ENCODE data around the gene ADARB2.

The ADARB2 gene

GRCh38 chr10:1602037-1602484 is 135.3 kb downstream of the ADARB2 start (continued):
- TF ChIP-seq ZSCAN4 (tag by site-specific recombination; IDR thresholded peaks at IDR 0.05) (no peak), ZNF521 (tag by site-specific recombination; IDR thresholded peaks at IDR 0.05) (no peak), ZNF843 (tag by site-specific recombination; IDR thresholded peaks at IDR 0.05) (no peak), HOXC10 (CRISPR knock-in tag; IDR thresholded peaks at IDR 0.05) (no peak), TRIM28 (IDR thresholded peaks at IDR 0.05; ENCODE audit: borderline replicate concordance, low read length) (no peak), KLF17 (tag by site-specific recombination; IDR thresholded peaks at IDR 0.05) (no peak)
- TF ChIP-seq, protein P1, sequence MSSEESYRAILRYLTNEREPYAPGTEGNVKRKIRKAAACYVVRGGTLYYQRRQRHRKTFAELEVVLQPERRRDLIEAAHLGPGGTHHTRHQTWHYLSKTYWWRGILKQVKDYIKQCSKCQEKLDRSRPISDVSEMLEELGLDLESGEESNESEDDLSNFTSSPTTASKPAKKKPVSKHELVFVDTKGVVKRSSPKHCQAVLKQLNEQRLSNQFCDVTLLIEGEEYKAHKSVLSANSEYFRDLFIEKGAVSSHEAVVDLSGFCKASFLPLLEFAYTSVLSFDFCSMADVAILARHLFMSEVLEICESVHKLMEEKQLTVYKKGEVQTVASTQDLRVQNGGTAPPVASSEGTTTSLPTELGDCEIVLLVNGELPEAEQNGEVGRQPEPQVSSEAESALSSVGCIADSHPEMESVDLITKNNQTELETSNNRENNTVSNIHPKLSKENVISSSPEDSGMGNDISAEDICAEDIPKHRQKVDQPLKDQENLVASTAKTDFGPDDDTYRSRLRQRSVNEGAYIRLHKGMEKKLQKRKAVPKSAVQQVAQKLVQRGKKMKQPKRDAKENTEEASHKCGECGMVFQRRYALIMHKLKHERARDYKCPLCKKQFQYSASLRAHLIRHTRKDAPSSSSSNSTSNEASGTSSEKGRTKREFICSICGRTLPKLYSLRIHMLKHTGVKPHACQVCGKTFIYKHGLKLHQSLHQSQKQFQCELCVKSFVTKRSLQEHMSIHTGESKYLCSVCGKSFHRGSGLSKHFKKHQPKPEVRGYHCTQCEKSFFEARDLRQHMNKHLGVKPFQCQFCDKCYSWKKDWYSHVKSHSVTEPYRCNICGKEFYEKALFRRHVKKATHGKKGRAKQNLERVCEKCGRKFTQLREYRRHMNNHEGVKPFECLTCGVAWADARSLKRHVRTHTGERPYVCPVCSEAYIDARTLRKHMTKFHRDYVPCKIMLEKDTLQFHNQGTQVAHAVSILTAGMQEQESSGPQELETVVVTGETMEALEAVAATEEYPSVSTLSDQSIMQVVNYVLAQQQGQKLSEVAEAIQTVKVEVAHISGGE (tag by site-specific recombination; conservative IDR thresholded peaks at IDR 0.05; ENCODE audit: low read depth), result no peak
- TF ChIP-seq, protein P2, sequence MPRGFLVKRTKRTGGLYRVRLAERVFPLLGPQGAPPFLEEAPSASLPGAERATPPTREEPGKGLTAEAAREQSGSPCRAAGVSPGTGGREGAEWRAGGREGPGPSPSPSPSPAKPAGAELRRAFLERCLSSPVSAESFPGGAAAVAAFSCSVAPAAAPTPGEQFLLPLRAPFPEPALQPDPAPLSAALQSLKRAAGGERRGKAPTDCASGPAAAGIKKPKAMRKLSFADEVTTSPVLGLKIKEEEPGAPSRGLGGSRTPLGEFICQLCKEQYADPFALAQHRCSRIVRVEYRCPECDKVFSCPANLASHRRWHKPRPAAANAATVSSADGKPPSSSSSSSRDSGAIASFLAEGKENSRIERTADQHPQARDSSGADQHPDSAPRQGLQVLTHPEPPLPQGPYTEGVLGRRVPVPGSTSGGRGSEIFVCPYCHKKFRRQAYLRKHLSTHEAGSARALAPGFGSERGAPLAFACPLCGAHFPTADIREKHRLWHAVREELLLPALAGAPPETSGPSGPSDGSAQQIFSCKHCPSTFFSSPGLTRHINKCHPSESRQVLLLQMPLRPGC (tag by site-specific recombination; IDR thresholded peaks at IDR 0.05), result no peak

DNA sequence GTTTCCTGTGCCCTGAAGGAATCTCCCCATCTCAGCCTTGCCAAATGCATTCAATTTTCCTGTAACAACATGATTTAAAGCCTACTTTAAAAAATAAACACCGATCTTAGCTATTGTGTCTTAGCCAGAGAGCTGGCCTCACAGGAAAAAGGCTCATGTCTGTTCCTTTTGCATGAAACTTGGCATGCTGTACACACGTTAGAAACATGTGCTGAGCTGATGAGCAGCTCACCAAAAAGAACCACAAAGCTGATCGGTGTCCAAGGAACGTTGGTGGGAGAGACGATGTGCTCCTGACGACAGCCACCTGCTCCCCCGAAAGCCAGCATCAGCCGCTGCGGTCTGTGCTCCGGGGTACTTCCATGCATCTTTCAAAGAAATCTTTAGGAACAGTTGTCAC is 135.9 kb downstream of the ADARB2 start:
- TF ChIP-seq YY1 (tag by site-specific recombination; IDR thresholded peaks at IDR 0.05) (no peak), ZNF112 (tag by site-specific recombination; IDR thresholded peaks at IDR 0.05) (no peak), ZNF214 (tag by site-specific recombination; IDR thresholded peaks at IDR 0.05; ENCODE audit: borderline replicate concordance) (no peak), ZSCAN18 (tag by site-specific recombination; IDR thresholded peaks at IDR 0.05) (no peak), ZNF830 (tag by site-specific recombination; IDR thresholded peaks at IDR 0.05; ENCODE audit: low read depth) (no peak), BCL11B (tag by site-specific recombination; IDR thresholded peaks at IDR 0.05; ENCODE audit: low read depth) (no peak), RBAK (tag by site-specific recombination; IDR thresholded peaks at IDR 0.05) (no peak), ZNF366 (tag by site-specific recombination; conservative IDR thresholded peaks at IDR 0.05) (no peak), ZNF645 (tag by site-specific recombination; IDR thresholded peaks at IDR 0.05) (no peak), ZNF473 (tag by site-specific recombination; IDR thresholded peaks at IDR 0.05) (no peak), ZNF155 (tag by site-specific recombination; IDR thresholded peaks at IDR 0.05) (no peak), ZNF394 (tag by site-specific recombination; IDR thresholded peaks at IDR 0.05; ENCODE audit: borderline replicate concordance) (no peak)
- TF ChIP-seq, protein P3, sequence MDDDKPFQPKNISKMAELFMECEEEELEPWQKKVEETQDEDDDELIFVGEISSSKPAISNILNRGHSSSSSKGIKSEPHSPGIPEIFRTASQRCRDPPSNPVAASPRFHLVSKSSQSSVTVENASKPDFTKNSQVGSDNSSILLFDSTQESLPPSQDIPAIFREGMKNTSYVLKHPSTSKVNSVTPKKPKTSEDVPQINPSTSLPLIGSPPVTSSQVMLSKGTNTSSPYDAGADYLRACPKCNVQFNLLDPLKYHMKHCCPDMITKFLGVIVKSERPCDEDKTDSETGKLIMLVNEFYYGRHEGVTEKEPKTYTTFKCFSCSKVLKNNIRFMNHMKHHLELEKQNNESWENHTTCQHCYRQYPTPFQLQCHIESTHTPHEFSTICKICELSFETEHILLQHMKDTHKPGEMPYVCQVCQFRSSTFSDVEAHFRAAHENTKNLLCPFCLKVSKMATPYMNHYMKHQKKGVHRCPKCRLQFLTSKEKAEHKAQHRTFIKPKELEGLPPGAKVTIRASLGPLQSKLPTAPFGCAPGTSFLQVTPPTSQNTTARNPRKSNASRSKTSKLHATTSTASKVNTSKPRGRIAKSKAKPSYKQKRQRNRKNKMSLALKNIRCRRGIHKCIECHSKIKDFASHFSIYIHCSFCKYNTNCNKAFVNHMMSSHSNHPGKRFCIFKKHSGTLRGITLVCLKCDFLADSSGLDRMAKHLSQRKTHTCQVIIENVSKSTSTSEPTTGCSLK (tag by site-specific recombination; IDR thresholded peaks at IDR 0.05), result no peak
- CTCF ChIA-PET, result interaction anchor here (0.7 kb wide), 1 partner anchor 28 kb away, joined by 3 read pairs; no protein-coding TSS in a partner anchor
- POLR2A ChIA-PET, result no interaction called here
- H3K36me3 ChIP-seq (ENCODE audit: control insufficient read depth in 2 of 2, insufficient read depth in 1 of 2, low read length in 2 of 2), result no peaks in the 10 kb centered on the region
- no peaks in the 10 kb centered on the region for H3K9me3 ChIP-seq (ENCODE audit: control insufficient read depth, insufficient read depth, low read depth, low read length)
- no peak overlapping the region for H3K4me3 ChIP-seq (ENCODE audit: low read depth, low read length)
- no peaks in the 10 kb centered on the region for H3K4me1 ChIP-seq (ENCODE audit: control insufficient read depth, insufficient read depth, low read length)
- H3K27ac ChIP-seq (ENCODE audit: extremely low read depth, low read depth, low read length), result no peak overlapping the region
